Measurements from ENCODE around the gene CCL26. TPM values are rescaled to one million over a fixed set of nuclear protein-coding genes. Genes with fewer than 3 reads are reported as not detected.

Gene CCL26
- total RNA-seq, 4 donors from 2014 or later: 1.4 to 3.0 (median 1.6) TPM; not detected in 1

DNA sequence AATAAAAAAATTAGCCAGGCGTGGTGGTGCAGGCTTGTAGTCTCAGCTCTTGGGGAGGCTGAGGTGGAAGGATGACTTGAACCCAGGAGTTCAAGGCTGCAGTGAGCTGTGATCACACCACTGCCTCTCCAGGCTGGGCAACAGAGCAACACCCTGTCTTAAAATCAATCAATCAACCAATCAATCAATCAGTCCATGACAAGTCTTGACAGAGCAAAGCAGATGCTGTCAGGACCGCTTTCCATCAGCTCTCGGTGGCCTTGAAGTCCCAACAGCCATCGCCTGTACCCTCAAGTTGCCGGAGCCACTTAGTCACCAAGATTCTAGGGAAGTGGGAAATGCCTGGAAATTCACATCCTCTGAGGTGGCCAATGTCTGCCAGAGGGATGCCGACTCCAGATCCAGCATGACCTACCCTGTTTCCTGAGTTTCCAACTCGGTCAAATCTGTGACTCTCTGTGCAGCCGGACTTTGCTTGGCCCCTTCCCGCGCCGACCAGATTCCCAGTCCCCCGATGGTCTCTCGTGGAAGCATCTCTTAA is 42.5 kb upstream of the CCL26 start:
- TF ChIP-seq, protein P1, sequence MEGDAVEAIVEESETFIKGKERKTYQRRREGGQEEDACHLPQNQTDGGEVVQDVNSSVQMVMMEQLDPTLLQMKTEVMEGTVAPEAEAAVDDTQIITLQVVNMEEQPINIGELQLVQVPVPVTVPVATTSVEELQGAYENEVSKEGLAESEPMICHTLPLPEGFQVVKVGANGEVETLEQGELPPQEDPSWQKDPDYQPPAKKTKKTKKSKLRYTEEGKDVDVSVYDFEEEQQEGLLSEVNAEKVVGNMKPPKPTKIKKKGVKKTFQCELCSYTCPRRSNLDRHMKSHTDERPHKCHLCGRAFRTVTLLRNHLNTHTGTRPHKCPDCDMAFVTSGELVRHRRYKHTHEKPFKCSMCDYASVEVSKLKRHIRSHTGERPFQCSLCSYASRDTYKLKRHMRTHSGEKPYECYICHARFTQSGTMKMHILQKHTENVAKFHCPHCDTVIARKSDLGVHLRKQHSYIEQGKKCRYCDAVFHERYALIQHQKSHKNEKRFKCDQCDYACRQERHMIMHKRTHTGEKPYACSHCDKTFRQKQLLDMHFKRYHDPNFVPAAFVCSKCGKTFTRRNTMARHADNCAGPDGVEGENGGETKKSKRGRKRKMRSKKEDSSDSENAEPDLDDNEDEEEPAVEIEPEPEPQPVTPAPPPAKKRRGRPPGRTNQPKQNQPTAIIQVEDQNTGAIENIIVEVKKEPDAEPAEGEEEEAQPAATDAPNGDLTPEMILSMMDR (IDR thresholded peaks at IDR 0.05): no peak
- ATAC-seq (ENCODE audit: low FRiP score): no peak
- DNase-seq (ENCODE audit: low spot score): no peak

DNA sequence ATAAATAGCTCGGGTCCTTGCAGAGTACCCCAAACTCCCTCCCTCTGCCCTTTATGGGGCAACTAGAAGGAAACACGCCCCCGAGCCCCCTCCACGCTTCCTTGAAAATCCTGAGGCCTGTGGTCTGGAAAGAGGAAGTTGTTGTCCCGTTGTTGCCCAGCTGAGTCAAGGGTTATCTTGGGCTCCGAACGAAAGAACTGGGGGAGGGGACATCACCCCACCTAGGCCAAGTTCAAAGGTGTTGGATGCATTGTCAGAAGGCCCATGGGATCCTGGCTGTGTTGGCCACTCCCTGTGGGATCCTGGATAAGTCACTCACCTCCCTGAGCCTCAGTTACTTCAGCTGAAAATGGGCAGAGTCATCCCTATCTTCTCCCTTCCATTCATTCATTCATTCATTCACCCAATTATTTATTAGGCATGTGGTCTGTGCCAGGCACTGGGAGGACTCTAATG is 41.8 kb upstream of the CCL26 start, which contains the start of gene CCL24:
CCL24 (minus strand) TSS at position 26 of the 456 bp plus-strand sequence. CDS start 91 bp downstream, outside the sequence.
- DNase-seq (ENCODE audit: low spot score): no peak
- TF ChIP-seq, protein P1 (IDR thresholded peaks at IDR 0.05): no peak
- no peak for ATAC-seq (ENCODE audit: low FRiP score)

DNA sequence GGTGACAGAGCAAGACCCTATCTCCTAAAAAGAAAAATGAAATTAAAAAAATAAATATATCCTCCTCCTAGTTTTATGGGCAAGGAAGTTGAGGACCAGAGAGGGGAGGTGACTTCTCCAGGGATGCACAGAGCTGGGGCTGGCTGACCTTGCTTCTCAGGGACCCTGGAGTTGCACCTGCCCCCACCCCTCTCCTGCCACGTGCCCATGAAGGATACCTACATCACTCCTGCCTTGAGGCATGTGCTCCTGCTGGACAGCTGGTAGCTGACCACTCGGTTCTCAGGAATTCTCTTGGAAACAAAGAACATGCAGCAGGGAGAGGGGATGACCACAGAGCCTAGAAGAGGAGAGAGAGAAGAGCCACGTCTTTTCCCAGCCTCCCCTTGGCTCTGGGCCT is 41.1 kb upstream of the CCL26 start:
- ATAC-seq (ENCODE audit: low FRiP score) (no peak), DNase-seq (ENCODE audit: low spot score) (no peak)
- TF ChIP-seq, protein P1 (IDR thresholded peaks at IDR 0.05): no peak

DNA sequence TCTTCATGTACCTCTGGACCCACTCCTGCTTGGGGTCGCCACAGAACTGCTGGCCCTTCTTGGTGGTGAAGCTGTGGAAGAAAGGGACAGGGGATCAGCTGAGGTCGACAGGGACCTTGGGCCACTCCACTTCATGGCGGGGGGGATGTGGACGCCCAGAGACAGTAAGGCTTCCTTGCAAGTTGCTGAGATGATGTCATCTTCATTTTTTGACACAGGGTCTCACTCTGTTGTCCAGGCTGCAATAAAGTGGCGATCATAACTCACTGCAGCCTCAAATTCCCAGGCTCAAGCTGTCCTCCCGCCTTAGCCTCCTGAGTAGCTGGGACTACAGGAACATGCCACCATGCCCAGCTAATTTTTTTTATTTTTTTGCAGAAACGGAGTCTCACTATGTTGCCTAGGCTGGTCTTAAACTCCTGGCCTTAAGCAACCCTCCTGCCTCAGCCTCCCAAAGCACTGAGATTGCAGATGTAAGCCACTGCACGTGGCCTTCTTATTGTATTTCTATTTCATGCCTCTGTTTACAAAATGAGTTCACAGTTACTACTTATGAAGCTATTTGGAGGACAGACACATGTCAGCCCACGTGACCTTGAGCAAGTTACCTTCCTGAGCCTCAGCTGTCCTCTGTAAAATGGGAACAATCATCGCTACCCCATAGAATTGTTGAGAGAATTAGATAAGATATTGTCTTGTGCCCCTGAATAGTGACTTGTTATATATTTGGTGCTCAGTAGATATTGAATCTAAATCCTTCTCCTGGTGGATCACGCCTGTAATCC is 40.1 kb upstream of the CCL26 start:
- ATAC-seq (ENCODE audit: low FRiP score): no peak

DNA sequence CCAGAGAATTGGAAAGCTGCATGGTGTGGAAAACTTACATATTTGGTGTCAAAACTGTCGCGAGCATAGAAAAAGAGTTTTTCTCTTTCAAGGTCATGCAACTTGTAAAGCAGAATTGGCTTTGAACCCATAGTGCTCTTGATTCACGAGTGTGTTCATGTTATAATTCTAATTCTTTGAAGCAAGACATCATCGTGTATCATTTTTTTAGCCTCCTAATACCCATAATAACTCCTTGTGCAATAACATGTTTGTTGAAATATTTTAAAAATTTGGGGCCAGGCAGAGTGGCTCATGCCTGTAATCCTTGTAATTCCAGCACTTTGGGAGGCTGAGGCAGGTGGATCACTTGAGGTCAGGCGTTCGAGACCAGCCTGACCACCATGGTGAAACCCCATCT is 37.4 kb upstream of the CCL26 start:
- DNase-seq (ENCODE audit: low spot score): no peak
- TF ChIP-seq, protein P1 (IDR thresholded peaks at IDR 0.05): no peak
- no peak for ATAC-seq (ENCODE audit: low FRiP score)

More for the DNA sequence above, 40.1 kb upstream of the CCL26 start:
- TF ChIP-seq, protein P1 (IDR thresholded peaks at IDR 0.05): no peak
- no peak for DNase-seq (ENCODE audit: low spot score)

DNA sequence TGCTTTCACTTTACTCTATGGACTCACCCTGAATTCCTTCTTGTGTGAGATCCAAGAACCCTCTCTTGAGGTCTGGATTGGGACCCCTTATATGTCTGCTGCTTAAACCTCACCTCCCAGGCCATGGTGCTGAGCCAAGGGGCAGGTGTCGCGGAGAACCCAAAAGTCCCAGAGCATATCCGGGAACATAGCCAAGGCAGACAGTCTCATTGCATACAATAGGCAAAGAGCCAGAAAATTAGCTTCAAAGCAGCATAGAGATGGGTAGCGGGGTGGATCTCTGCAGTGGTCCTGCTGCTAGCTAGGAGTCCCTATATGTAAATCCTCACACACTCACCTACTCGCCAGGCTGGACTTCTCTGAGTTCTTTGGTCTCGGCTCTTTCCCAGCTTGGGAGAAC is 36.1 kb upstream of the CCL26 start:
- DNase-seq (ENCODE audit: low spot score): no peak
- TF ChIP-seq, protein P1 (IDR thresholded peaks at IDR 0.05): no peak
- no peak for ATAC-seq (ENCODE audit: low FRiP score)

DNA sequence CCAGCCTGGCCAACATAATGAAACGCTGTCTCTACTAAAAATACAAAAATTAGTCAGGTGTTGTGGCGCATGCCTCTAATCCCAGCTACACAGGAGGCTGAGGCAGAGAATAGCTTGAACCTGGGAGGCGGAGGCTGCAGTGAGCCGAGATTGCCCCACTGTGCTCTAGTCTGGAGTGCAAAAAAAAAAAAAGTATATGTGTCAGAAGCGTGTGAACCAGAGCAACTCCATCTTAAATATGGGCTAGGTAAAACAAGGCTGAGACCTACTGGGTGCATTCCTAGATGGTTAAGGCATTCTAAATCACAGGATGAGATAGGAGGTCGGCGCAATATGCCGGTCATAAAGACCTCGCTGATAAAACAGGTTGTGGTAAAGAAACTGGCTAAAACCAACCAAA is 35.4 kb upstream of the CCL26 start:
- no peak for DNase-seq (ENCODE audit: low spot score)
- ATAC-seq (ENCODE audit: low FRiP score): no peak
- TF ChIP-seq, protein P1 (IDR thresholded peaks at IDR 0.05): no peak
